A673 (cell line): ENCODE data around the gene FYCO1. TPM values are rescaled to one million over a fixed set of nuclear protein-coding genes. Genes with fewer than 3 reads are reported as not detected.

Experiments used
- BruUV-seq: library from RNA; stranded (reverse); fragments of 400-500 nt; replicated peaks from 2 replicates; lab custom pipeline; 2021; lab: Mats Ljungman, UMichigan
- CTCF ChIA-PET: fragments of 300-600 bp; sonication (Branson Sonifier 250); formaldehyde crosslinking; loops from one replicate; lab custom pipeline; 2022; ENCODE audit warnings: antibody characterized with exemption; lab: Charles Lee
- POLR2A ChIA-PET: fragments of 300-600 bp; sonication (Branson Sonifier 250); formaldehyde crosslinking; loops from one replicate; lab custom pipeline; 2022; ENCODE audit warnings: antibody characterized with exemption; ENCODE audit not compliant: low non-redundant PET; lab: Charles Lee
- DNase-seq: peaks from one replicate; pipeline ENCODE4 v3.0.0-alpha.2; 2015; ENCODE audit warnings: low spot score
- H3K27ac ChIP-seq: fragments of 200-600 bp; sonication (generic); 2 replicates; pipeline ENCODE4 v1.5.1; 2016; ENCODE audit warnings: mixed run types, low read depth, mild to moderate bottlenecking, mixed read lengths, antibody characterized with exemption, low read length; ENCODE audit not compliant: poor library complexity, severe bottlenecking
- H3K27me3 ChIP-seq: fragments of 200-600 bp; sonication (generic); replicated peaks from 2 replicates; pipeline ENCODE4 v1.6.1; 2017; ENCODE audit warnings: mixed run types, low read depth, mild to moderate bottlenecking, mixed read lengths, antibody characterized with exemption, low read length; ENCODE audit not compliant: insufficient read depth, poor library complexity
- H3K36me3 ChIP-seq: fragments of 200-600 bp; sonication (generic); 2 replicates; pipeline ENCODE4 v1.6.1; 2016; ENCODE audit warnings: mixed run types, mild to moderate bottlenecking, mixed read lengths, antibody characterized with exemption, low read length; ENCODE audit not compliant: insufficient read depth, poor library complexity, severe bottlenecking
- H3K4me1 ChIP-seq: fragments of 200-600 bp; sonication (generic); 2 replicates; pipeline ENCODE4 v1.6.1; 2017; ENCODE audit warnings: mixed run types, mild to moderate bottlenecking, mixed read lengths, antibody characterized with exemption, low read length; ENCODE audit not compliant: insufficient read depth, poor library complexity, severe bottlenecking
- H3K4me3 ChIP-seq: fragments of 200-600 bp; sonication (generic); 2 replicates; pipeline ENCODE4 v1.5.1; 2016; ENCODE audit warnings: low read depth, mixed run types, mild to moderate bottlenecking, mixed read lengths, low read length; ENCODE audit not compliant: poor library complexity, severe bottlenecking
- H3K9me3 ChIP-seq: fragments of 200-600 bp; sonication (generic); 2 replicates; pipeline ENCODE4 v1.6.1; 2016; ENCODE audit warnings: mixed run types, low read depth, mild to moderate bottlenecking, mixed read lengths, antibody characterized with exemption, low read length; ENCODE audit not compliant: poor library complexity, severe bottlenecking
- CTCF ChIP-seq: fragments of 300-800, 200-600 bp; sonication (generic); conservative IDR thresholded peaks from 2 replicates; pipeline ENCODE4 v1.5.1; 2017; ENCODE audit warnings: low read depth, mild to moderate bottlenecking, antibody characterized with exemption, low read length, moderate library complexity, mixed read lengths
- EZH2 ChIP-seq: fragments of 200-600 bp; sonication (generic); IDR thresholded peaks from 2 replicates; pipeline ENCODE4 v1.6.1; 2017; ENCODE audit warnings: borderline replicate concordance, low read depth, mild to moderate bottlenecking, mixed read lengths, antibody characterized with exemption, low read length; ENCODE audit not compliant: poor library complexity, severe bottlenecking
- intact Hi-C: fragments of 100-400 bp; cut with micrococcal nuclease; formaldehyde crosslinking; loops from one replicate; pipeline ENCODE4 v1.10.0; 2022; ENCODE audit not compliant: unreplicated experiment
- total RNA-seq: library from RNA; stranded (reverse); gene quantifications from 2 replicates; pipeline ENCODE4 v1.2.3, GENCODE V29; 2021

FYCO1 gene
- total RNA-seq, 1 experiment from 2014 or later, result 7.4 TPM

GRCh38 chr3:45927881-45928280, 67.7 kb downstream of the FYCO1 start:
- Histone ChIP-seq H3K4me1 (no peaks in the 10 kb centered on the region), H3K4me3 (no peak overlapping the region), H3K27ac (no peak overlapping the region), H3K9me3 (no peaks in the 10 kb centered on the region), H3K36me3 (no peaks in the 10 kb centered on the region), H3K27me3 (no peaks in the 10 kb centered on the region)
- ChIA-PET POLR2A (no interaction called here), CTCF (no interaction called here)
- no peak for TF ChIP-seq CTCF
- TF ChIP-seq EZH2, result no peak
- intact Hi-C loops, result no loop called here
- BruUV-seq, result no TSS peak
- no peak for DNase-seq

- no peaks in the 10 kb centered on the region for H3K36me3 ChIP-seq
- intact Hi-C loops, result no loop called here
- no peaks in the 10 kb centered on the region for H3K27me3 ChIP-seq
- POLR2A ChIA-PET, result interaction anchor here (0.5 kb wide), 1 partner anchor 76 kb away, joined by 3 read pairs; no protein-coding TSS in a partner anchor
- no TSS peak for BruUV-seq
- no peak for DNase-seq
- TF ChIP-seq EZH2, result no peak
- TF ChIP-seq CTCF, result no peak
- H3K4me3 ChIP-seq, result no peak overlapping the region
- no peak overlapping the region for H3K27ac ChIP-seq
- no peaks in the 10 kb centered on the region for H3K4me1 ChIP-seq
- no peaks in the 10 kb centered on the region for H3K9me3 ChIP-seq
- CTCF ChIA-PET, result no interaction called here
These were observed 71.9 kb downstream of the FYCO1 start for GRCh38 chr3:45923755-45924154.

- BruUV-seq, result no TSS peak
- Histone ChIP-seq H3K27me3 (no peaks in the 10 kb centered on the region), H3K36me3 (no peaks in the 10 kb centered on the region), H3K4me3 (no peak overlapping the region), H3K4me1 (no peaks in the 10 kb centered on the region), H3K9me3 (no peaks in the 10 kb centered on the region), H3K27ac (no peak overlapping the region)
- DNase-seq, result no peak
- CTCF ChIA-PET, result no interaction called here
- intact Hi-C loops, result no loop called here
- POLR2A ChIA-PET, result no interaction called here
- TF ChIP-seq CTCF (no peak), EZH2 (no peak)
These were observed 72.6 kb downstream of the FYCO1 start for GRCh38 chr3:45922950-45923590.
